GM21723 (cell line): ENCODE results near the gene HES4.

ENCODE experiments used
- ATAC-seq: cut with Tn5 transposase; IDR thresholded peaks from one replicate; pipeline ENCODE4 v1.9.1; 2021; ENCODE audit warnings: mild to moderate bottlenecking, moderate library complexity; ENCODE audit not compliant: unreplicated experiment

The HES4 gene

GRCh38 chr1:969260-969855, 30.5 kb downstream of the HES4 start:
- no peak for ATAC-seq

- no peak for ATAC-seq
Measured at GRCh38 chr1:967466-968343, 32.2 kb downstream of the HES4 start.

DNA sequence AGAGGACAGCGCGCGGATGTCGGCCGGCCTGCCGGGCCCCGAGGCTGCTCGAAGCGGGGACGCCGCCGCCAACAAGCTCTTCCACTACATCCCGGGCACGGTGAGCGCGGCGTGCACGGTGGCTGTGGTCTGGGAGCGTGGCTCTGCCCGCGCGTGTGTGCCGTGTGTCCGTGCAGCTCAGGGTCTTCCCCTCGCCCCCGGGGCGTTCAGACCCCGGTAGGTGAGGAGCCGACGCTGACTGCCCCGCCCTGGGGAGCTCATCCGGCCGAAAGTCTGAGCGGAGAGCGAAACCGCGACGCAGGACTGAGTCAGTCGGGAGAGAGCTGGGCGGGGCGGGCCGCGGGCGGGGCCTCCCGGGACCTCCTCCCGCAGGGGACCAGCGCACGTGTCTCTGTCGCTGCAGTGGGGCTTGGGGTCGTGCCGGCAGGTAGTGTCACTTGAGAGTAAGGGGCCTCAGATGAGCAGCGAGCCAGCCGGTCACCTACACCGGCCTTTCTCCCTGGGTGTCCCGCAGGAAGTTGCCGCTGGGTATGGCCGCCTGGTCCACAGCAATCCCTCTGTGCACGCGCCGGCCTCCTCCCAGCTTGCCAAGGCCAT, 33.1 kb downstream of the HES4 start:
- ATAC-seq, result peak; percentile 69

DNA sequence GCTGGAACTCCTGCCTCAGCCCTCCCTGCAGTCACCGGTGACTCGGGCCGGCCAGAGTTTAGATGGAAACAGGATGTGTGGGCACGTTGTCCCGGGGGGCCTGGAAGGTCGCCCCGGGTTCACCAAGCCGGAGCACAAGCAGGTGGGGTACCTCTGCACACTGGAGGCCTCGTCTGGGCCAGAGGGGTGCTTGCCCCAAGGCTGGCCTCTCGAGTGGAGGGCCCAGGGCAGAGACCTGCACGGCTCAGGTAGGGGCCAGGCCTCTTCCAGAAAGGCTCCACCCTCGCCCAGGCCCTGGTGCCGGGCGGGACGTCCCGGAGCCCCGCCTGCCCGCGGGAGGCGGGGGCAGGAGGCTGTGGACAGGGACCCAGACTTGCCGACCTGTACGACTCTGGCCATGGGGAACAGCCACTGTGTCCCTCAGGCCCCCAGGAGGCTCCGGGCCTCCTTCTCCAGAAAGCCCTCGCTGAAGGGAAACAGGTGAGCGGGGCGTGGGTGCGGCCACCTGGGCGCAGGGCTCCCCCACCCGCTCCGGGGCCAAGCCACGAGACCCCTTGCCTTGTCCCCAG, 33.7 kb downstream of the HES4 start, which contains the start of gene PLEKHN1:
Gene PLEKHN1 (plus strand): TSS at position 348 of the 569 bp plus-strand sequence. CDS start 50 bp downstream, at position 398.
- peak; percentile 42 for ATAC-seq

DNA sequence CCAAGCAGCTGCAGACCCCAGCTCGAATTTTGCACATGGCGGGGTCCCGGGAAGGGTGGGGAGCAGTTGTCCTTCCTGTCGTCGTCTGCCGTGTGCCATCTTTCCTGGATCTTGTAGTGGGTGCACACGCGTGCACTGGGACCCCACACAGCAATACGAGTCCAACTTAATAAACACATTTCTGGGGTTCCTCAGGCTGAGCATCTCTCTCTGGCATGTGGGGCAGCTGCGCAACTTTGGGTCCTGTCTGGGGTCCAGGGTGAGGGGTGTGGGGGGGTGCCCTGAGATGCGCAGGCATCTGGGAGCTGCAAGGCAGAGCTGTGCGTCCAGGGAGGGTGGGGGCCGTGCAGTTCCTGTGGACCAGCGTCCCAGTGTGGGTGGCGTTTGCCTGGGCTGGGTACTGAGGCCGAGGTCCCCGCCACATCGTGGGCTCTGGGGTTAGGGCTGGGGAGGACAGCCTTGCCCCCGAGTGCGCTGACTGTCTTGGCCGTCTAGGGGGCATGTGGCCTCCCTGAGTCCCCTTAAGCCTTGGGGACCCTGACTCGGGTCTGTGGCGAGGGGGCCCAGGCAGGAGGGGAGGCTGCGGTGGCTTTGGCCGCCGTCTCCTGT, 34.3 kb downstream of the HES4 start:
- ATAC-seq, result no peak

GRCh38 chr1:964691-965525, 35.0 kb downstream of the HES4 start:
- no peak for ATAC-seq

- no peak for ATAC-seq
Measured at GRCh38 chr1:963746-964525, 36.0 kb downstream of the HES4 start.

GRCh38 chr1:963301-963651, 36.6 kb downstream of the HES4 start:
- no peak for ATAC-seq

DNA sequence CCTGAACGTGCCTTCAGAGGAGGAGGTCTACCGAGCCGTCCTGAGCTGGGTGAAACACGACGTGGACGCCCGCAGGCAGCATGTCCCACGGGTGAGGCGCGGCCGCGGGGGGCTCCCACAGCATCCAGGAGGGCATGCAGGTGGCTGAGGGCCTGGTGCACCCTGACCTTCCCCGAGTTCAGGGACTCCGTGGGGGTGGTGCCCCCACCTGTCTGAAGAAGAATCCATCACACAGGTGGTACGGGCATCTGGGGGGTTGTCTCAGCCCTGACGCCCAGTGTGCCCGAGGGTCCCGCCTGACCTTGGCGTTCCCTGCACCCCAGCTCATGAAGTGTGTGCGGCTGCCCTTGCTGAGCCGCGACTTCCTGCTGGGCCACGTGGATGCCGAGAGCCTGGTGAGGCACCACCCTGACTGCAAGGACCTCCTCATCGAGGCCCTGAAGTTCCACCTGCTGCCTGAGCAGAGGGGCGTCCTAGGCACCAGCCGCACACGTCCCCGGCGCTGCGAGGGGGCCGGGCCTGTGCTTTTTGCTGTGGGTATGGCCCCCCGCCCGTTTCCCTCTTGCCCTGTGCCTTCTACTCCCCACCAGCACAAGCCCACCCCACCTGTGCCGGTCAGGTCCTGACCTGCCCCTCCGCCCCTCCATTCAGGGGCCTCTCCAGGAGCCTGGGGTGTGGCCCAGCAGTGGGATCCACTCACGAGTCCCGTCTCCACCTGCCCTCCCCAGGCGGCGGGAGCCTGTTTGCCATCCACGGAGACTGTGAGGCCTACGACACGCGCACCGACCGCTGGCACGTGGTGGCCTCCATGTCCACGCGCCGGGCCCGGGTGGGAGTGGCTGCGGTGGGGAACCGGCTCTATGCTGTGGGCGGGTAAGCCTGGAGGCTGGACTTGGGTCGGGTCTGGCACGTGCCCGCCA, 37.3 kb downstream of the HES4 start:
- ATAC-seq, result no peak

- no peak for ATAC-seq
Measured at GRCh38 chr1:961132-961669, 38.7 kb downstream of the HES4 start.

DNA sequence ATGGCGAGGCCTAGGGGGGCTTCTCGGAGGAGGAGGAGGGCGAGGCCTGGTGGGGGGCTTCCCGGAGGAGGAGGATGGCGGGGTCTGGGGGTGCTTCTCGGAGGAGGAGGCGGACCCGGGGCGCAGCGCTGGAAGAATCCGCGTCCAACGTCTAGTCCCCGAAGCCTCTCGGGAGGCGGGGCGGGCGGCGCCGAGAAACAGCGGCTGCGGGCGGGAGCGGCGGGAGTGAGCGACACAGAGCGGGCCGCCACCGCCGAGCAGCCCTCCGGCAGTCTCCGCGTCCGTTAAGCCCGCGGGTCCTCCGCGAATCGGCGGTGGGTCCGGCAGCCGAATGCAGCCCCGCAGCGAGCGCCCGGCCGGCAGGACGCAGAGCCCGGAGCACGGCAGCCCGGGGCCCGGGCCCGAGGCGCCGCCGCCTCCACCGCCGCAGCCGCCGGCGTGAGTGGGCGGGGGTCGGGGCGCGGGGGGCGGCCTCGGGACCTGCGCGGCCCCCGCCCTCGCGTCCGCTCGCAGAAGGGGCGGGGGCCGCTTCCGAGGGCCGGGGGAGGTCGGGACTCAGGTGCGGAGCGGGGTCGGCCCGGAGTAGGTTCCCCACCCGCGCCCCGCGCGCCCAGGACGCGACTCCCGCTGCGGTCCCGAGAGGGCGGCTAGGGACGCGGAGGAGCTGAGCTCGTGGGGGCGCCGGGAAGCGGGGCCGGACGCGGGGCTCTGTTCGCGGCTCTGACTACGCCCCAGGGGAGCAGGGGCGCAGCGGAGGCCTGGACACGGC, 39.4 kb downstream of the HES4 start, which contains the start of gene KLHL17:
Gene KLHL17 (plus strand): TSS at position 222 of the 769 bp plus-strand sequence. CDS start 110 bp downstream, at position 332.
- peak; percentile 49 for ATAC-seq

DNA sequence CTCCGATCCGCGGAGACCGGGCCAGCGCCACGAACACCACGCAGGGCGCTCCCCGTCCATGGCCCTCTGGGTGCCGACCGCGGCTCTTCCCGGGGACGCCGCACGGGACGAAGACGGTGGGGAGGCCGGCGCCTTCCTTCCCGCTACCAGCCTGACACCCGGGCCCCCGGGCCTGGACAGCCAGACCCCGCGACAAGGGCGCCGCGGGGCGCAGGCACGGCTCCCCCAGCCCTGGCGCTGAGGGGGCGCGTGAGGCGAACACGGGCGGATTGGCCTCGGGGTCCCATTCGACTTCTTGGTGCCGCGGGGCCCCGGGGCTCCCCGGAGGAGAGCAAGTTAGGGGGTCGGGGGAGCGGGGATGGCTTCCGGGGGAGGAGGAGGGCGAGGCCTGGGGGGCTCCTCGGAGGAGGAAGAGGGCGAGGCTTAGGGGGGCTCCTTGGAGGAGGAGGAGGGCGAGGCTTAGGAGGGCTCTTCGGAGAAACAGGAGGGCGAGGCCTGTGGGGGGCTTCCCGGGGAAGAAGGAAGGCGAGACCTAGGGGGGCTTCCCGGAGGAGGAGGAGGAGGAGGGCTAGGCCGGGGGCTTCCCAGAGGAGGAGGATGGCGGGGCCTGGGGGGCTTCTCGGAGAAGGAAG, 40.0 kb downstream of the HES4 start:
- no peak for ATAC-seq

DNA sequence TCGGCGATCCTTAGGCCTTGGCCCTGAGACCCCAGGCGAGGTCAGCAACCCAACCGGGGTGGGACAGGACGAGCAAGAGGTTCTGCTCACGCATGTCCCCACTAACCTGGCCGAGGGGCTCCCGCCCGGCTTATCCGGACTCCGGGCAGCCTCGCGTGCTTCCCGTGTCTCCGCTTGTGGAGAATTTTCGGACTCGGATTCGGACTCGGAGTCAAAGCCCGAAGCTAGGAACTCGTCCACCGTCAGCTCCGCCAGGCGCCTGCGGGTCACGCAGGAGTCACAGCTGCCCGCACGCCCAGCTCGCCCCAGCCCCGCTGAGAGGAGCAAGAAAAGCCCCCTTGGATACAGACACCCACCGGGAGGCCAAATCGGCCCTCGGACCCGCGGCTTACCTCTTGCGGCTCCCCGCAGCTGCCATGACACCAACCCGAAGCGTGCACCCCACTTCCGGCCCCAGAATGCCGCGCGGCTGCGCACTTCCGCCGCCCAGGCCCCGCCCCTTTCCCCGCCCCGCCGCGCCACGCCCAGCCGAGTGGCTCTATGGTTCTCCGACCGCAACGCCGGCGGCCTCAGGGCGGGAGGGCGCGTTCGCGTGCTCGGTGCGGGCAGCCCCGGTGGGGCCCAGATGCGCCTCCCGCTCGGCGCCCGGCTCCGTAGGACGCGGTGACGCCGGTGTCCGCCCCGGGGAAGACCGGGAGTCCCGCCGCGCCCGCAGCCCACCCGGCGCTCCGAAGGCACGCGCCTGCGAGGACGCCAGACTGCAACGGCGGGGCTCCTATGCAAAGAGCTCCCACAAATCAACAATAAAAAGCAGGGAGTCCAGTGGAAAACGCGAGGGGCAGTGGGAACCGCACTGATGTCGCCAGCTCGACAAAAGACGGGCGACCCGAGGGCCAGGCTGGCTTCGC, 40.8 kb downstream of the HES4 start, which contains the start of gene NOC2L:
Gene NOC2L (minus strand): TSS at position 434 of the 908 bp plus-strand sequence. CDS start 16 bp downstream, at position 418.
- peak; percentile 63 for ATAC-seq

GRCh38 chr1:956636-957035, 43.3 kb downstream of the HES4 start:
- ATAC-seq, result no peak

GRCh38 chr1:955474-955873, 44.4 kb downstream of the HES4 start:
- no peak for ATAC-seq

DNA sequence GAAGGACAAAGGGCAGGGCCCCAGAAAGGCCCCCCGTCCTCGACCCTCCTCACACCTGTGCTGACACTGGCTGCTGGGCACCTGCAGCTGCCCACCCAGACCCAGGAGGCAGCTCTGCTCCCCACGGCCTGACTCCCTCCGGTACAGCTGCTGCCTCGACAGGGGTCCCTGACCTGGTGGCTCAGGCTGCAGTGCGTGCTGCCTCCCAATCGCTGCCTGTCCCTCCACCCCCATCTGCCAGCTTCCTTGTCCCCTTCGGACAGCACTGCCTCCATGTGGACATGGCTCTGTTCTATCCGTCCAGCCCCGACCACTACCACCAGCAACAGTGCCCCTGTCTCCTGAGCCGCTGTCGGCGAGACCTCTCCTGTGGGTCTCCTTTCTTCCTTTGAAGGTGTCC, 45.0 kb downstream of the HES4 start:
- ATAC-seq, result no peak
